22Rv1 (cell line): Measurements from ENCODE around the gene CHAT.

ENCODE experiments used
- H3K27ac ChIP-seq: fragments of 450-650 bp; 2 replicates; pipeline ENCODE4 v1.5.1; 2017
- CTCF ChIP-seq: fragments of 450-650 bp; IDR thresholded peaks from 2 replicates; pipeline ENCODE4 v1.5.1; 2017; ENCODE audit warnings: mild to moderate bottlenecking
- ZFX ChIP-seq: fragments of 450-650 bp; IDR thresholded peaks from 2 replicates; pipeline ENCODE4 v1.6.1; 2017; ENCODE audit warnings: antibody characterized with exemption, borderline replicate concordance

The CHAT gene

GRCh38 chr10:49618821-49619220 is 5.0 kb downstream of the CHAT start:
- H3K27ac ChIP-seq: no peak overlapping the region
- TF ChIP-seq ZFX: no peak
- no peak for TF ChIP-seq CTCF

GRCh38 chr10:49619613-49620012 is 5.8 kb downstream of the CHAT start:
- TF ChIP-seq ZFX: no peak
- TF ChIP-seq CTCF: no peak
- no peak overlapping the region for H3K27ac ChIP-seq

- TF ChIP-seq ZFX (no peak), CTCF (no peak)
- no peak overlapping the region for H3K27ac ChIP-seq
These were observed 6.5 kb downstream of the CHAT start for GRCh38 chr10:49620286-49620810.

- TF ChIP-seq ZFX (no peak), CTCF (no peak)
- no peak overlapping the region for H3K27ac ChIP-seq
These were observed 7.1 kb downstream of the CHAT start for GRCh38 chr10:49620841-49621378.

GRCh38 chr10:49621561-49621960 is 7.7 kb downstream of the CHAT start:
- TF ChIP-seq CTCF (no peak), ZFX (no peak)
- H3K27ac ChIP-seq: no peak overlapping the region

GRCh38 chr10:49622426-49623425 is 8.9 kb downstream of the CHAT start:
- no peak overlapping the region for H3K27ac ChIP-seq
- TF ChIP-seq CTCF (no peak), ZFX (no peak)

- no peak overlapping the region for H3K27ac ChIP-seq
- TF ChIP-seq ZFX (no peak), CTCF (no peak)
These were observed 10.8 kb downstream of the CHAT start for GRCh38 chr10:49624629-49625028.
